ENCODE results near the gene C1orf198.

The C1orf198 gene

GRCh38 chr1:230807029-230807428, 61.3 kb downstream of the C1orf198 start:
- Histone ChIP-seq H3K9me3 (ENCODE audit: control insufficient read depth, insufficient read depth, low read length) (no peaks in the 10 kb centered on the region), H3K4me1 (ENCODE audit: control insufficient read depth, low read length) (no peaks in the 10 kb centered on the region), H3K4me2 (ENCODE audit: low read length) (no peak overlapping the region), H3K27me3 (ENCODE audit: control insufficient read depth, low read length) (peaks cover 3% of the 10 kb centered on the region; the same call in 1 of the 2 replicates), H3K27ac (ENCODE audit: low read depth, low read length) (no peak overlapping the region), H3K4me3 (ENCODE audit: low read length) (no peak overlapping the region), H3K79me2 (ENCODE audit: control insufficient read depth, low read length) (no peaks in the 10 kb centered on the region), H3K9me2 (replicated peaks; ENCODE audit: control insufficient read depth, low read length) (no peaks in the 10 kb centered on the region), H3K36me3 (ENCODE audit: control insufficient read depth, low read length) (no peaks in the 10 kb centered on the region), H3F3A (ENCODE audit: control insufficient read depth, insufficient read depth) (no peaks in the 10 kb centered on the region), H4K20me1 (ENCODE audit: control insufficient read depth, insufficient read depth, low read depth, low read length) (no peaks in the 10 kb centered on the region)
- no peak for TF ChIP-seq EZH2phosphoT487 (IDR thresholded peaks at IDR 0.05; ENCODE audit: borderline replicate concordance, low read length)
- TF ChIP-seq CTCF (IDR thresholded peaks at IDR 0.05; ENCODE audit: low read depth, low read length, poor library complexity, severe bottlenecking) = no peak

GRCh38 chr1:230806552-230806951, 61.8 kb downstream of the C1orf198 start:
- Histone ChIP-seq H3K27ac (ENCODE audit: low read depth, low read length) (no peak overlapping the region), H4K20me1 (ENCODE audit: control insufficient read depth, insufficient read depth, low read depth, low read length) (no peaks in the 10 kb centered on the region), H3K4me2 (ENCODE audit: low read length) (no peak overlapping the region), H3K9me2 (replicated peaks; ENCODE audit: control insufficient read depth, low read length) (no peaks in the 10 kb centered on the region), H3K27me3 (ENCODE audit: control insufficient read depth, low read length) (peaks cover 3% of the 10 kb centered on the region; the same call in 1 of the 2 replicates), H3K36me3 (ENCODE audit: control insufficient read depth, low read length) (no peaks in the 10 kb centered on the region), H3F3A (ENCODE audit: control insufficient read depth, insufficient read depth) (no peaks in the 10 kb centered on the region), H3K4me3 (ENCODE audit: low read length) (no peak overlapping the region), H3K4me1 (ENCODE audit: control insufficient read depth, low read length) (no peaks in the 10 kb centered on the region), H3K79me2 (ENCODE audit: control insufficient read depth, low read length) (no peaks in the 10 kb centered on the region), H3K9me3 (ENCODE audit: control insufficient read depth, insufficient read depth, low read length) (no peaks in the 10 kb centered on the region)
- TF ChIP-seq CTCF (IDR thresholded peaks at IDR 0.05; ENCODE audit: low read depth, low read length, poor library complexity, severe bottlenecking) (no peak), EZH2phosphoT487 (IDR thresholded peaks at IDR 0.05; ENCODE audit: borderline replicate concordance, low read length) (no peak)

GRCh38 chr1:230804396-230804795, 63.9 kb downstream of the C1orf198 start:
- Histone ChIP-seq H3K27me3 (ENCODE audit: control insufficient read depth, low read length) (peaks cover 3% of the 10 kb centered on the region; the same call in 1 of the 2 replicates), H3K27ac (ENCODE audit: low read depth, low read length) (no peak overlapping the region), H3K9me2 (replicated peaks; ENCODE audit: control insufficient read depth, low read length) (no peaks in the 10 kb centered on the region), H3K79me2 (ENCODE audit: control insufficient read depth, low read length) (no peaks in the 10 kb centered on the region), H3F3A (ENCODE audit: control insufficient read depth, insufficient read depth) (no peaks in the 10 kb centered on the region), H3K9me3 (ENCODE audit: control insufficient read depth, insufficient read depth, low read length) (no peaks in the 10 kb centered on the region), H4K20me1 (ENCODE audit: control insufficient read depth, insufficient read depth, low read depth, low read length) (no peaks in the 10 kb centered on the region), H3K36me3 (ENCODE audit: control insufficient read depth, low read length) (no peaks in the 10 kb centered on the region), H3K4me3 (ENCODE audit: low read length) (no peak overlapping the region), H3K4me1 (ENCODE audit: control insufficient read depth, low read length) (no peaks in the 10 kb centered on the region), H3K4me2 (ENCODE audit: low read length) (no peak overlapping the region)
- no peak for TF ChIP-seq EZH2phosphoT487 (IDR thresholded peaks at IDR 0.05; ENCODE audit: borderline replicate concordance, low read length)
- no peak for TF ChIP-seq CTCF (IDR thresholded peaks at IDR 0.05; ENCODE audit: low read depth, low read length, poor library complexity, severe bottlenecking)
